Caco-2 (cell line): ENCODE results near the gene FPGS. TPM values are rescaled to one million over a fixed set of nuclear protein-coding genes. Genes with fewer than 3 reads are reported as not detected.

Source experiments
- BruUV-seq: library from RNA; stranded (reverse); fragments of 400-500 nt; replicated peaks from 2 replicates; lab custom pipeline; 2021; lab: Mats Ljungman, UMichigan
- CTCF ChIA-PET: fragments of 300-600 bp; sonication (Branson Sonifier 250); formaldehyde crosslinking; loops from one replicate; lab custom pipeline; 2022; ENCODE audit warnings: antibody characterized with exemption; lab: Charles Lee
- POLR2A ChIA-PET: fragments of 300-600 bp; sonication (Branson Sonifier 250); formaldehyde crosslinking; loops from one replicate; lab custom pipeline; 2022; ENCODE audit warnings: antibody characterized with exemption; lab: Charles Lee
- DNase-seq, 2 experiments: peaks; one replicate each; pipeline versions ENCODE4 v3.0.0 to v3.0.0-alpha.2; 2020 to 2022
- H3K27me3 ChIP-seq: replicated peaks from 2 replicates; pipeline ENCODE4 v1.6.0; 2011; ENCODE audit warnings: low read length; ENCODE audit not compliant: control insufficient read depth, insufficient read depth
- H3K36me3 ChIP-seq: 2 replicates; pipeline ENCODE4 v1.5.1; 2011; ENCODE audit warnings: low read length; ENCODE audit not compliant: control insufficient read depth, insufficient read depth
- H3K4me1 ChIP-seq: fragments of 250-450 bp; sonication (Bioruptor Pico); 2 replicates; pipeline ENCODE4 v1.5.1; 2020; ENCODE audit warnings: mild to moderate bottlenecking
- H3K4me3 ChIP-seq: 2 replicates; pipeline ENCODE4 v1.5.1; 2011; ENCODE audit warnings: low read depth, mild to moderate bottlenecking, control low read depth, low read length
- H3K9me3 ChIP-seq: fragments of 250-450 bp; sonication (Bioruptor Pico); 2 replicates; pipeline ENCODE4 v1.5.1; 2020; ENCODE audit warnings: mild to moderate bottlenecking, moderate library complexity
- H3K27ac Mint-ChIP-seq: one replicate; pipeline ENCODE4 v1.8.0; 2022; ENCODE audit warnings: mixed read lengths; ENCODE audit not compliant: unreplicated experiment
- H3K27me3 Mint-ChIP-seq: one replicate; pipeline ENCODE4 v1.8.0; 2022; ENCODE audit warnings: mixed read lengths; ENCODE audit not compliant: insufficient read depth, unreplicated experiment
- H3K36me3 Mint-ChIP-seq: one replicate; pipeline ENCODE4 v1.8.0; 2022; ENCODE audit warnings: mild to moderate bottlenecking, mixed read lengths; ENCODE audit not compliant: insufficient read depth, unreplicated experiment
- H3K4me1 Mint-ChIP-seq: one replicate; pipeline ENCODE4 v1.8.0; 2022; ENCODE audit warnings: low read depth, mixed read lengths; ENCODE audit not compliant: unreplicated experiment
- H3K4me3 Mint-ChIP-seq: one replicate; pipeline ENCODE4 v1.8.0; 2022; ENCODE audit warnings: mild to moderate bottlenecking, moderate library complexity, mixed read lengths; ENCODE audit not compliant: unreplicated experiment
- H3K9me3 Mint-ChIP-seq: one replicate; pipeline ENCODE4 v1.8.0; 2022; ENCODE audit warnings: mixed read lengths; ENCODE audit not compliant: unreplicated experiment
- CTCF ChIP-seq, 2 experiments: fragments of 200-600 bp in 1 of 2; IDR thresholded peaks; 1 replicate in 1 of 2; 2 replicates in 1 of 2; pipeline versions ENCODE4 v1.5.1 to v1.8.0; 2011 to 2022; ENCODE audit warnings: antibody characterized with exemption in 1 of 2, control low read depth in 1 of 2, inconsistent platforms in 1 of 2, low read depth in 1 of 2, low read length in 1 of 2, mild to moderate bottlenecking in 1 of 2, moderate library complexity in 1 of 2; ENCODE audit not compliant: insufficient read depth in 1 of 2, severe bottlenecking in 1 of 2, unreplicated experiment in 1 of 2
- intact Hi-C: fragments of 100-400 bp; cut with micrococcal nuclease; formaldehyde crosslinking; loops from one replicate; pipeline ENCODE4 v1.10.0; 2022; ENCODE audit not compliant: unreplicated experiment
- microRNA-seq: library from miRNA; unstranded; fragments of <30 nt; microRNA quantifications from one replicate; pipeline ENCODE4 v1.2.0, GENCODE V29; 2022
- total RNA-seq: library from RNA; stranded (reverse); gene quantifications from 2 replicates; pipeline ENCODE4 v1.2.3, GENCODE V29; 2022

FPGS gene
- total RNA-seq, 1 experiment from 2014 or later = 54.4 TPM

GRCh38 chr9:127860779-127861178 is 58.1 kb downstream of the FPGS start:
- no peak for TF ChIP-seq CTCF (IDR thresholded peaks at IDR 0.05; ENCODE audit: insufficient read depth in 1 of 2, low read depth in 1 of 2, low read length in 1 of 2, severe bottlenecking in 1 of 2, unreplicated experiment in 1 of 2)
- Histone ChIP-seq H3K36me3 (no peaks in the 10 kb centered on the region), H3K4me1 (peaks cover 14% of the 10 kb centered on the region; the same call in 1 of the 2 replicates), H3K9me3 (no peaks in the 10 kb centered on the region), H3K4me3 (no peak overlapping the region), H3K27me3 (no peaks in the 10 kb centered on the region)
- peaks cover 15% of the 10 kb centered on the region for H3K4me1 Mint-ChIP-seq
- POLR2A ChIA-PET = no interaction called here
- no peak overlapping the region for H3K4me3 Mint-ChIP-seq
- peaks cover 8% of the 10 kb centered on the region for H3K36me3 Mint-ChIP-seq
- no peaks in the 10 kb centered on the region for H3K9me3 Mint-ChIP-seq
- H3K27me3 Mint-ChIP-seq = no peaks in the 10 kb centered on the region
- CTCF ChIA-PET = no interaction called here
- intact Hi-C loops = no loop called here
- no peak overlapping the region for H3K27ac Mint-ChIP-seq
- no peak for DNase-seq
- BruUV-seq = no TSS peak

- Histone ChIP-seq H3K4me1 (peaks cover 14% of the 10 kb centered on the region; the same call in 1 of the 2 replicates), H3K9me3 (no peaks in the 10 kb centered on the region), H3K36me3 (no peaks in the 10 kb centered on the region), H3K27me3 (no peaks in the 10 kb centered on the region), H3K4me3 (no peak overlapping the region)
- ChIA-PET CTCF (interaction anchor here (0.6 to 0.9 kb wide), 2 partner anchors 55 to 297 kb away, joined by 5 read pairs; partner anchors contain the start of gene ST6GALNAC4), POLR2A (no interaction called here)
- no peak for TF ChIP-seq CTCF (IDR thresholded peaks at IDR 0.05; ENCODE audit: insufficient read depth in 1 of 2, low read depth in 1 of 2, low read length in 1 of 2, severe bottlenecking in 1 of 2, unreplicated experiment in 1 of 2)
- Mint-ChIP-seq H3K27ac (no peak overlapping the region), H3K9me3 (no peaks in the 10 kb centered on the region), H3K27me3 (no peaks in the 10 kb centered on the region), H3K4me1 (peaks cover 18% of the 10 kb centered on the region), H3K36me3 (peaks cover 10% of the 10 kb centered on the region), H3K4me3 (no peak overlapping the region)
- intact Hi-C loops = no loop called here
- no TSS peak for BruUV-seq
- no peak for DNase-seq
Observed at GRCh38 chr9:127862075-127863011, 59.7 kb downstream of the FPGS start.

GRCh38 chr9:127863191-127863621 is 60.5 kb downstream of the FPGS start:
- H3K4me3 ChIP-seq = no peak overlapping the region
- H3K4me3 Mint-ChIP-seq = no peak overlapping the region
- BruUV-seq = no TSS peak
- H3K27me3 Mint-ChIP-seq = no peaks in the 10 kb centered on the region
- no peaks in the 10 kb centered on the region for H3K9me3 ChIP-seq
- TF ChIP-seq CTCF (IDR thresholded peaks at IDR 0.05; ENCODE audit: insufficient read depth in 1 of 2, low read depth in 1 of 2, low read length in 1 of 2, severe bottlenecking in 1 of 2, unreplicated experiment in 1 of 2) = no peak
- no peak for DNase-seq
- H3K36me3 Mint-ChIP-seq = peaks cover 10% of the 10 kb centered on the region
- H3K4me1 ChIP-seq = peaks cover 14% of the 10 kb centered on the region; the same call in 1 of the 2 replicates
- CTCF ChIA-PET = interaction anchor here (0.6 to 0.9 kb wide), 2 partner anchors 54 to 296 kb away, joined by 5 read pairs; partner anchors contain the start of gene ST6GALNAC4
- H3K4me1 Mint-ChIP-seq = peaks cover 18% of the 10 kb centered on the region
- POLR2A ChIA-PET = no interaction called here
- H3K9me3 Mint-ChIP-seq = no peaks in the 10 kb centered on the region
- intact Hi-C loops = no loop called here
- H3K27me3 ChIP-seq = no peaks in the 10 kb centered on the region
- H3K36me3 ChIP-seq = no peaks in the 10 kb centered on the region
- H3K27ac Mint-ChIP-seq = no peak overlapping the region

Small RNA genes within 50 kb of the gene (microRNA-seq; reads per million reads assigned to microRNA genes)
- gene MIR2861 (not detected), gene MIR3960 (not detected)

Other genes starting within 250 kb of the FPGS start
- gene STXBP1, start 190.6 kb upstream of the FPGS start, total RNA-seq = 5.5 and 6.7 TPM in 2 replicates
- gene CFAP157, start 95.9 kb upstream of the FPGS start, total RNA-seq = not detected in 2 replicates
- gene PTRH1, start 87.2 kb upstream of the FPGS start, total RNA-seq = 8.7 and 11.2 TPM in 2 replicates
- not detected in 2 replicates for gene TTC16, start 86.8 kb upstream of the FPGS start, total RNA-seq
- 12.9 and 14.2 TPM in 2 replicates for gene TOR2A, start 67.6 kb upstream of the FPGS start, total RNA-seq
- gene SH2D3C, start 24.2 kb upstream of the FPGS start, total RNA-seq = 0.34 TPM in 1 of 2 replicates, not detected in the other
- 47.9 and 48.2 TPM in 2 replicates for gene CDK9, start 16.8 kb upstream of the FPGS start, total RNA-seq
- 0.18 and 0.53 TPM in 2 replicates for gene ENG, start 51.8 kb downstream of the FPGS start, total RNA-seq
- gene AK1, start 74.8 kb downstream of the FPGS start, total RNA-seq = 39.2 and 41.5 TPM in 2 replicates
- gene ST6GALNAC6, start 96.7 kb downstream of the FPGS start, total RNA-seq = 20.7 and 25.1 TPM in 2 replicates
- gene ST6GALNAC4, start 114.2 kb downstream of the FPGS start, total RNA-seq = 12.1 and 13.2 TPM in 2 replicates
- gene PIP5KL1, start 127.9 kb downstream of the FPGS start, total RNA-seq = 2.3 and 3.8 TPM in 2 replicates
- 38.7 and 39.4 TPM in 2 replicates for gene DPM2, start 135.0 kb downstream of the FPGS start, total RNA-seq
- 44.1 and 47.1 TPM in 2 replicates for gene EEIG1, start 178.1 kb downstream of the FPGS start, total RNA-seq